Measurements from ENCODE around the gene KRTAP5-2.

- TF ChIP-seq CTCF (IDR thresholded peaks at IDR 0.05; ENCODE audit: low read length) (no peak), EZH2phosphoT487 (IDR thresholded peaks at IDR 0.05; ENCODE audit: low read length) (no peak), EZH2 (optimal IDR thresholded peaks at IDR 0.05; ENCODE audit: low read depth, low read length) (no peak)
Measured at GRCh38 chr11:1563149-1563638, 34.9 kb downstream of the KRTAP5-2 start.

All from MM.1S (cell line).